Activated CD4-positive, CD25-positive, alpha-beta regulatory T cell treated with anti-CD3 and anti-CD28 coated beads, Interleukin-2, amount 50 U/mL, for 16 hours (primary cell): ENCODE measurements around the gene SPIN1.

ENCODE experiments used
- DNase-seq: peaks from one replicate; pipeline ENCODE4 v3.0.0-alpha.2; 2020; ENCODE audit warnings: low read depth, low spot score

The SPIN1 gene

GRCh38 chr9:88497224-88497623 lies 109.0 kb downstream of the SPIN1 start:
- no peak for DNase-seq

GRCh38 chr9:88498880-88499279 lies 110.6 kb downstream of the SPIN1 start:
- no peak for DNase-seq

- DNase-seq: no peak
These were observed 112.8 kb downstream of the SPIN1 start for GRCh38 chr9:88501086-88501485.

DNA sequence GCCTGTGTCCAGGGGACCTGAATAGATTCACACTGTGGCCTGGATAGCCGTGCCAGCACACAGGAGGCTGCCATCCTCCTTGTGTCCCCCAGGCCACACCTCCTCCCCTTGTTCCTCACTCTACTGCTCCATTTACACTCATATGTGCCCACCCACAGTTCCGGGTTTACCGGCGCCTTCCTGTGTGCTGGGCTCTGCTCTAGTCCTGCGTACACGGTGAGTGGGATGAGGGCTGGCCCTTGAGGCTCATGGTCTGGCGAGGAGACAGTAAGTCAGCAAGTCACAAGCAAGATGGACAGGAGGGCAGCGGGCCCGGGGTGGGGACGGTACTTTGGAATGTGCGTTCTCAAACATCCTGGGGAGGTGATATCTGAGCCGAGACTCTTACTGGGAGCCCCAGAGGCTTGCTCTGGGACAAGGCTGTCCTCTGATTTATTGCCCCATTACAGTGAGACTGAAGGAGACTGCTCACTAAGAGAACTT lies 114.3 kb downstream of the SPIN1 start:
- no peak for DNase-seq

DNA sequence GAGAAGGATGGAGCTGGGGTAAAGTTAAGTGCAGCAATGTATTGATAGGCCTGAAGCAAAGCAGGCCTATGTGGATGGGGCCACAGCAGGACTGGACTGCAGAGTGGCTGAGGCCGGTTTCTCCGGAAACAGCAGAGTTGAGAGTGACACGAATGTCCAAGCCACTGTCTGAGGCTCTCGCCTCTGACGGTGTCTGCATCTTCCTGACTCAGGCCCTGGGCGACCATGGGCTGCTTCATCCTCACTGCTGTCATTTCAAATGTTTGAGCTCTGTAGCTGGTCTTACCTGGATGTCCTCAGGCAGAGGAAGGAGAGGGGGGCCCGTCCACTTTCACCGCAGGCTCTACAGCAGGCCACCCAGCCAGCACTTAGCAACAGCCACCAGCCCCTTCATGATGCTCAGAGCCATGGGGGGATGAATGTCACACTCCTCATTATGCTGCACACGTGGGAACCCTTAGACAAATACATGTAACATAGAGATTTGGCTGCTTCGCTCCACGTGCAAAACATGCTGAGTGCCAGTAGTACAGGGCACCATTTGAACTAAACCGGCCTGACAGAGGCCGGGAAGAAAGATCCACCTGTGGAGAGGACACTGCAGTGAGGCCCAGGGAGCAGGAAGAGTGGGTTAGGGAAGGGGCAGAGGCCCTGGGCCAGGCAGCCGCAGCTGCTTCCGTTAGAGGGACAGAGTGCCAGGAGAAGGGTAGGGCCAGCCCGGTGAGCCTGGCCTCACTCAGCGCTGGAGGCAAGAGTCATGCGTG lies 115.0 kb downstream of the SPIN1 start:
- no peak for DNase-seq

GRCh38 chr9:88503845-88504764 lies 115.9 kb downstream of the SPIN1 start:
- DNase-seq: no peak

- DNase-seq: no peak
These were observed 120.1 kb downstream of the SPIN1 start for GRCh38 chr9:88508326-88508725.

DNA sequence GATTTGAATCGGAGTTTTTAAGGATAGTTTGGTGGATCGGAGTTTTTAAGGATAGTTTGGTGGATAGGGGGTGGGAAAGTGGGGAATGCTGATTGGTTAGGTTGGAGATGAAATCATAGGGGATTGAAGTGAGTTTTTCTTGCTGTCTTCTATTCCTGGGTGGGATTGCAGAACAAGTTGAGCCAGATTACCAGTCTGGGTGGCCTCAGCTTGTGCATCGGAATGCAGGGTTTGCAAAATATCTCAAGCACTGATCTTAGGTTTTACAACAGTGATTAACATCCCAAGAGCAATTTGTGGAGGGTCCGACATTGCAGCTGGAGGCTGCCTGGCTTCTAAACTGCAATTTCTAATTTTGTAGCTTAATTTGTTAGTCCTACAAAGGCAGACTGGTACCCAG lies 123.7 kb downstream of the SPIN1 start:
- no peak for DNase-seq

- no peak for DNase-seq
These were observed 126.0 kb downstream of the SPIN1 start for GRCh38 chr9:88514247-88514646.

- DNase-seq: no peak
These were observed 133.1 kb downstream of the SPIN1 start for GRCh38 chr9:88521308-88521707.

DNA sequence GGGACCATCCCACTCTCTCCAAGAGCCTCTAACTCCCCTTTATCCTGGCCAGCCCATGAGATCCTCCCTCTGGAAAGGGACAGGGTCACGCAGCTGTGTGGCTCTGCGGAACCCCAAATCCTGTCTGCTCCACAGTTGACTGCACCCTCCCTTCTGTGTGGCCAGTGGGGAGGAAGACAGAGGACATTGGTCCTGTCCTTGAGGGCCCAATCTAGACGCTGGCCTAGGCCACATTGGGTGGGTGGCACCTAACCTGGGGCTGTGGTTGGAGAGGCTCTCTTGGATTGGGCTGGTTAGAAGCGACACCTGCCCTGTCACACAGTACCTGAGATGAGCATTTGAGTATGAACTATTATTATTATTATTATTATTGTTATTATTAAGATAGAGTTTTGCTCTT lies 134.1 kb downstream of the SPIN1 start:
- no peak for DNase-seq

GRCh38 chr9:88523056-88523455 lies 134.8 kb downstream of the SPIN1 start:
- DNase-seq: no peak

GRCh38 chr9:88524911-88525310 lies 136.7 kb downstream of the SPIN1 start:
- no peak for DNase-seq

DNA sequence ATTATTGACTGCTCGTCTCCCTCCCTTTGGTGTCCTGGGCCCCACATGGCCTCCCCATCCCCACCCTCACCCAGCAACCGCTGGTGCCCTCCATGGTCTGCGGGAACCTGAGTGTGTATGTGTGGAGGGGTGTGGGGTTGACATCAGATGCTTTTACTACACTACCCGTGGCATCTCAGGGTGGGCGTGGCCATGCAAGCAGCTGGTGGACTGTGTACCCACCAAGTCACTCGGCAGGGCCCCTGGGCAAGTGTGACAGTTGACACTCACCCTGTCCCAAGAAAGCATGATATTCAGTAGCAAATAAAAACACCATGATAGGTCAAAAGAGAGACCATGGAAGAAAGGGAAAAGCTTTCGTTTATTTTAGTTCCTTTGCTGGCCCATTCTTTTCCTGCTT lies 139.4 kb downstream of the SPIN1 start:
- no peak for DNase-seq
